A673 (cell line): ENCODE measurements around the gene TBL3. TPM values are rescaled to one million over a fixed set of nuclear protein-coding genes. Genes with fewer than 3 reads are reported as not detected.
"Not testable (repeated sequence)": the region's sequence is repeated elsewhere in the genome, so short reads cannot be mapped to it uniquely, and the experiment has no call there.

Experiments
- BruUV-seq: library from RNA; stranded (reverse); fragments of 400-500 nt; replicated peaks from 2 replicates; lab custom pipeline; 2021; lab: Mats Ljungman, UMichigan
- CTCF ChIA-PET: fragments of 300-600 bp; sonication (Branson Sonifier 250); formaldehyde crosslinking; loops from one replicate; lab custom pipeline; 2022; ENCODE audit warnings: antibody characterized with exemption; lab: Charles Lee
- POLR2A ChIA-PET: fragments of 300-600 bp; sonication (Branson Sonifier 250); formaldehyde crosslinking; loops from one replicate; lab custom pipeline; 2022; ENCODE audit warnings: antibody characterized with exemption; ENCODE audit not compliant: low non-redundant PET; lab: Charles Lee
- DNase-seq: peaks from one replicate; pipeline ENCODE4 v3.0.0-alpha.2; 2015; ENCODE audit warnings: low spot score
- H3K27ac ChIP-seq: fragments of 200-600 bp; sonication (generic); 2 replicates; pipeline ENCODE4 v1.5.1; 2016; ENCODE audit warnings: mixed run types, low read depth, mild to moderate bottlenecking, mixed read lengths, antibody characterized with exemption, low read length; ENCODE audit not compliant: poor library complexity, severe bottlenecking
- H3K27me3 ChIP-seq: fragments of 200-600 bp; sonication (generic); replicated peaks from 2 replicates; pipeline ENCODE4 v1.6.1; 2017; ENCODE audit warnings: mixed run types, low read depth, mild to moderate bottlenecking, mixed read lengths, antibody characterized with exemption, low read length; ENCODE audit not compliant: insufficient read depth, poor library complexity
- H3K36me3 ChIP-seq: fragments of 200-600 bp; sonication (generic); 2 replicates; pipeline ENCODE4 v1.6.1; 2016; ENCODE audit warnings: mixed run types, mild to moderate bottlenecking, mixed read lengths, antibody characterized with exemption, low read length; ENCODE audit not compliant: insufficient read depth, poor library complexity, severe bottlenecking
- H3K4me1 ChIP-seq: fragments of 200-600 bp; sonication (generic); 2 replicates; pipeline ENCODE4 v1.6.1; 2017; ENCODE audit warnings: mixed run types, mild to moderate bottlenecking, mixed read lengths, antibody characterized with exemption, low read length; ENCODE audit not compliant: insufficient read depth, poor library complexity, severe bottlenecking
- H3K4me3 ChIP-seq: fragments of 200-600 bp; sonication (generic); 2 replicates; pipeline ENCODE4 v1.5.1; 2016; ENCODE audit warnings: low read depth, mixed run types, mild to moderate bottlenecking, mixed read lengths, low read length; ENCODE audit not compliant: poor library complexity, severe bottlenecking
- H3K9me3 ChIP-seq: fragments of 200-600 bp; sonication (generic); 2 replicates; pipeline ENCODE4 v1.6.1; 2016; ENCODE audit warnings: mixed run types, low read depth, mild to moderate bottlenecking, mixed read lengths, antibody characterized with exemption, low read length; ENCODE audit not compliant: poor library complexity, severe bottlenecking
- CTCF ChIP-seq: fragments of 300-800, 200-600 bp; sonication (generic); conservative IDR thresholded peaks from 2 replicates; pipeline ENCODE4 v1.5.1; 2017; ENCODE audit warnings: low read depth, mild to moderate bottlenecking, antibody characterized with exemption, low read length, moderate library complexity, mixed read lengths
- EZH2 ChIP-seq: fragments of 200-600 bp; sonication (generic); IDR thresholded peaks from 2 replicates; pipeline ENCODE4 v1.6.1; 2017; ENCODE audit warnings: borderline replicate concordance, low read depth, mild to moderate bottlenecking, mixed read lengths, antibody characterized with exemption, low read length; ENCODE audit not compliant: poor library complexity, severe bottlenecking
- intact Hi-C: fragments of 100-400 bp; cut with micrococcal nuclease; formaldehyde crosslinking; loops from one replicate; pipeline ENCODE4 v1.10.0; 2022; ENCODE audit not compliant: unreplicated experiment
- total RNA-seq: library from RNA; stranded (reverse); gene quantifications from 2 replicates; pipeline ENCODE4 v1.2.3, GENCODE V29; 2021

TBL3 gene
- total RNA-seq, 1 experiment from 2014 or later: 58.4 TPM

GRCh38 chr16:2008631-2009163, 36.8 kb downstream of the TBL3 start:
- peak; percentile 58 for DNase-seq
- ChIA-PET POLR2A (interaction anchor here (0.5 to 0.6 kb wide), 3 partner anchors 21 to 460 kb away, joined by 4 to 5 read pairs (median 4); partner anchors contain the start of gene TRAF7), CTCF (interaction anchor here (1.0 kb wide), 1 partner anchor 132 kb away, joined by 4 read pairs; no protein-coding TSS in a partner anchor)
- H3K4me1 ChIP-seq: peaks cover 46% of the 10 kb centered on the region
- TF ChIP-seq CTCF (no peak), EZH2 (no peak)
- no TSS peak for BruUV-seq
- no peaks in the 10 kb centered on the region for H3K9me3 ChIP-seq
- no peaks in the 10 kb centered on the region for H3K27me3 ChIP-seq
- peak overlapping the region; percentile 99 for H3K4me3 ChIP-seq
- intact Hi-C loops: loop anchor here (10.0 kb wide), 1 partner anchor 206 kb away; the partner anchor contains the start of genes BRICD5 and PGP
- peak overlapping the region; percentile 93 for H3K27ac ChIP-seq
- peaks cover 3% of the 10 kb centered on the region for H3K36me3 ChIP-seq

DNA sequence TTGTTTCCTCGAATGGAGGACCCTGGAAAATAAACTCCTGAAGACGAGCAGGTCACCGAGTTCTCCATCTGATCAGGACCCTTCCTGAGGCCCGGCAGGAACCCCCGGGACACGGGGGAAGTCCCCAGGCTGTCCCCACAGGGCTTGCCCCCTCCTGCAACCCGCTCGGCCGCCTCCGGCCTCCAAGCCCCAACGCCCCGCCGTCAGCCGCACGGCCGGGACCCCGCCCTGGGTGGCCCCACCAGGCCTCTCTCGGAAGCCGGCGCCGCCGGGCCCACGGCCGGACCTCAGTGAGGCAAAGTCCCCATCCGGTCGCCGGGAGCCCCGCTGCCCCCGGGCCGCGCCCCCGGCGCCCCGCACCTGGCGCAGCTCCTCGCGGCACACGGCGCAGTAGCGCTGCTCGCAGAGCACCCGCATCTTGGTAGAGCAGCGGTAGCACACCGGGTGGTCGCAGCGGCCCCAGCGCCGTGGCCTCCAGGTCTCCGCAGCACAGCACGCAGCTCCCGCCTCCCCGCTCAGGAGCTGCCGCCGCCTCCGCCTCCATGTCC, 37.4 kb downstream of the TBL3 start:
- no peak for TF ChIP-seq EZH2
- TF ChIP-seq CTCF: no peak
- peak overlapping the region; percentile 99 for H3K4me3 ChIP-seq
- intact Hi-C loops: loop anchor here (10.0 kb wide), 1 partner anchor 206 kb away; the partner anchor contains the start of genes BRICD5 and PGP
- H3K27me3 ChIP-seq: no peaks in the 10 kb centered on the region
- H3K4me1 ChIP-seq: peaks cover 42% of the 10 kb centered on the region
- no peak for DNase-seq
- H3K9me3 ChIP-seq: no peaks in the 10 kb centered on the region
- no TSS peak for BruUV-seq
- H3K27ac ChIP-seq: peak overlapping the region; percentile 93
- H3K36me3 ChIP-seq: peaks cover 3% of the 10 kb centered on the region
- POLR2A ChIA-PET: interaction anchor here (0.5 to 0.6 kb wide), 3 partner anchors 22 to 459 kb away, joined by 4 to 5 read pairs (median 4); partner anchors contain the start of gene TRAF7
- CTCF ChIA-PET: interaction anchor here (1.0 kb wide), 1 partner anchor 131 kb away, joined by 4 read pairs; no protein-coding TSS in a partner anchor

DNA sequence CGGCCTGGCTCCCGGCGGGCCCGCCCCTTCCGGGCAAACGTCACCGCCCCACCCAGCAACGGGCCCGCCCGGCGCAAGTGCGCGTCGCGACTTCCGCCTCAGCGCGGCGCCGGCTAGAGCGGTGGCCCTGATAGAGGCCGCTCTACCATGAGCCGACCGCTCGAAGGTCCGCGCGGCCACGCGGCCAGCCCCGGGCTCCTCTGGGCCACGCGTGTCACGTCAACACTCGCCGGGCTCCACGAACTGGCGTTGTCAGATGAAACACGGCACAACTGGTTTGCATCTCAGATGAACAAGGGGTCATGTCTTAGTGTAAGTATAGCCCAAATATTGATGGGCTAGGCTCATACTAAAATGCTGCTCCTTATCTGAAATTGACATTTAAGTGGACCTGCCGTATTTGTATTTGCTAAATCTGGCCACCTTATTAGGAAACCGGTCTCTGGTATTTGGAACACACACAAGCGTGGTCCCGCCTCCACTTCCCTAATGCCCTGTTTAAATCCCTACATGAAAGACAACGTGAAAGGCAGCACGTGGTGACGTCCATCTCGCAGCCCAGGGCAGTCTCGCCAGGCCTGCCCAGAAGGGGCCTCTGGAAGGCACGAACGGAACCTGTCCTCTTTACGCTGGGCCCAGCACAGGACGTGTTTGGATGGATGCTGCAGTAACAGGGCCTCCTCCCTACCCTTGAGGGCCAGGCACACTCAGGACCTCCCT, 38.1 kb downstream of the TBL3 start, which contains the start of gene ZNF598:
ZNF598 (minus strand) TSS at position 31 of the 720 bp plus-strand sequence.
- intact Hi-C loops: loop anchor here (10.0 kb wide), 1 partner anchor 205 kb away; the partner anchor contains the start of genes BRICD5 and PGP
- ChIA-PET CTCF (no interaction called here), POLR2A (no interaction called here)
- Histone ChIP-seq H3K4me1 (peaks cover 38% of the 10 kb centered on the region), H3K27ac (peak within 1 kb of the TSS; percentile 93), H3K27me3 (no peaks in the 10 kb centered on the region), H3K9me3 (no peaks in the 10 kb centered on the region), H3K36me3 (peaks cover 3% of the 10 kb centered on the region), H3K4me3 (peak within 1 kb of the TSS; percentile 99)
- TF ChIP-seq CTCF (no peak), EZH2 (no peak)
- DNase-seq: peak; percentile 93
- BruUV-seq: TSS peak; percentile 98

GRCh38 chr16:2011726-2012125, 39.9 kb downstream of the TBL3 start:
- H3K9me3 ChIP-seq, BruUV-seq, H3K36me3 ChIP-seq, H3K4me3 ChIP-seq, H3K27me3 ChIP-seq, intact Hi-C loops, H3K27ac ChIP-seq, DNase-seq: not testable (repeated sequence)
- POLR2A ChIA-PET: interaction anchor here (0.7 kb wide), 1 partner anchor 144 kb away, joined by 18 read pairs; the partner anchor contains the start of gene TRAF7
- CTCF ChIA-PET: interaction anchor here (0.5 to 1.1 kb wide), 4 partner anchors 8 to 47 kb away, joined by 3 to 7 read pairs (median 6); partner anchors contain the start of gene RPS2
- H3K4me1 ChIP-seq: peaks cover 22% of the 10 kb centered on the region
